CD4-positive, alpha-beta T cell treated with Interleukin-17A for 4 hours (primary cell): Measurements from ENCODE around the gene SNRPA.
A peak's percentile ranks its signal among the peaks of the same experiment; 100 is the strongest.
"Not testable (repeated sequence)": the region's sequence is repeated elsewhere in the genome, so short reads cannot be mapped to it uniquely, and the experiment has no call there.

ENCODE experiments used
- DNase-seq: peaks from one replicate; pipeline ENCODE4 v3.0.0-alpha.2; 2020; ENCODE audit warnings: mixed read lengths

The SNRPA gene

DNA sequence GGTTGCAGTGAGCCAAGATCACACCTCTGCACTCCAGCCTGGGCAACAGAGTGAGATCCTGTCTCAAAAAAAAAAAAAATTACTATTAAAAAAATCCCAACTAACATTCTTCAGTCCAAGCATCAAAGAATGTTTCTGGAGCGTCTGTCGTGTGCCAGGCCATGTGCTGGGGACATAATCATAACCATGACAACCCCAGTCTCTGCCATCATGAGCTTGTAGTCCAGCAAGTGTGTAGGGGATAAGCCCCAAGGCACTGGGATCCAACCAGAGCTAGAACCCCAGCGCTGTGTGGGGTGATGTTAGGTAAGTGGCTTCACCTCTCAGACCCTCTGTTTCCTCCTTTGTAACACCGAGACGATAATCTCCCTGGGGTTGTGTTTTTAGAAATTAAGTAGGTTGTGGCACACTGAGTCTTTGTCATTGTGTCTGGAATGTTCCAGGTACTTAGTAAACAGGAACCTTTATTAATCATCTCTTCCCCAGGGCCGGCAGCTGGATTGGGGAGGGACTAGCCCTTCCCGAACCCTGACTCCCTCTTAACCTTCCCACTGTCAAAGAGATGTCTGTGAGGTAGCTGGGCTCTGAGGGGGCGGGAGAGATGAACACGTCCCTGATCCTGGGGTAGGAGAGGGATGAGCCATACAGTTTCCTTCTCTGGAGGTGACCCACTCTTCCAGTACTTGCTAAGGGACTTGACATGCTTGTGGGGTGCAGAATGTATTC lies 28.9 kb upstream of the SNRPA start:
- DNase-seq, result no peak

DNA sequence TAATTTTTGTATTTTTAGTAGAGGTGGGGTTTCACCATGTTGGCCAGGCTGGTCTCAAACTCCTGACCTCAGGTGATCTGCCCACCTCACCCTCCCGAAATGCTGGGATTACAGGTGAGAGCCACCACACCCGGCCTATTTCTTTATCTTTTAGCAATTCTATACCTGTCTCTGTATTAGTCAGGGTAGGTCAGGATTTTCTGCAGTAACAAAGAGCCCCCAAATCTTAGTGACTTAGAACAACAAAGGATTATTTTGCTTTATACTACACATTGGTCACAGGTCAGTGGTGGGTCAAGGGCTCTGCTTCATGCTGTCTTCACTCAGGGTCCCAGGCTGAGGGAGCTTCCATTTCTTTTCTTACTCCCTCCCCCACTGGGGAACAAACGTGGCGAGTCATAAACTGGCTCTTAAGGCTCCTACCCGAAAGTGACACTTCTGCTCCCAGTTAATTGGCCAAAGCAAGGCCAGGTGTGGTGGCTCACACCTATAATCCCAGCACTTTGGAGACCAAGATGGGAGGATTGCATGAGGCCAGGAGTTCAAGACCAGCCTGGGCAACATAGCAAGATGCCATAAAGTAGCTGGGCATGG lies 27.2 kb upstream of the SNRPA start:
- no peak for DNase-seq

DNA sequence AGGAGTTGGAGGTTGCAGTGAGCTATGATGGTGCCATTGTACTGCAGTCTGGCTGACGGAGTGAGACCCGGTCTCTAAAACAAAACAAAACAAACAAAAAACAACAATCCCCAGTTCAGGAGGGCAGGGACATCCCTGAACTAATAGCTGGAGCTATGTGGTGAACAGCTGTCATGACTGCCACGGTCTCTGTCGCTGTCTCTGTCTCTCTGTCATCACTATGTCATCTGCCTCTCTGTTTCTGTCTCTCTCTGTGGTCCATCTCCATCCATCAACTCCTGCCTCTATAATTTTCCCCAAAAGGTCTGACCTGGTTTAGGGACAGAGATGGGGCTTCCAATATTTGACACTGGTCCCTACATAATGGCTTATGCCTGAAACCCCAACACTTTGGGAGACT lies 26.7 kb upstream of the SNRPA start:
- no peak for DNase-seq

DNA sequence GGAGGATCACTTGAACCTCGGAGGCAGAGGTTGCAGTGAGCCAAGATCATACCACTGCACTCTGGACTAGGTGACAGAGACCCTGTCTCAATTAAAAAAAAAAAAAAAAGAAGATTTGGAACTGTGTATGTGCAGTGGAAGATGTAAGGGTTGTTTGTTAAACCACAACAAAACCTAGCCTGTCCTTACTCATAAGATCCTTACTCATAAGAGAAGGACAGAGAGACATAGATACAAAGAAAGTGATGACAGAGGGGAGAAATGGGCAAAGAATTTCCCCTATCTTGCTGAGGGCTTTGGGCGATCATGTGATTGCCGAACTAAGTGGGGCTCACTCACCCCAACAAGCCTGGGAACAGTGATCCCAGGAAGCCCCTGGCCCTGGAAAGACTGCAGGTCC lies 26.1 kb upstream of the SNRPA start:
- DNase-seq, result no peak

DNA sequence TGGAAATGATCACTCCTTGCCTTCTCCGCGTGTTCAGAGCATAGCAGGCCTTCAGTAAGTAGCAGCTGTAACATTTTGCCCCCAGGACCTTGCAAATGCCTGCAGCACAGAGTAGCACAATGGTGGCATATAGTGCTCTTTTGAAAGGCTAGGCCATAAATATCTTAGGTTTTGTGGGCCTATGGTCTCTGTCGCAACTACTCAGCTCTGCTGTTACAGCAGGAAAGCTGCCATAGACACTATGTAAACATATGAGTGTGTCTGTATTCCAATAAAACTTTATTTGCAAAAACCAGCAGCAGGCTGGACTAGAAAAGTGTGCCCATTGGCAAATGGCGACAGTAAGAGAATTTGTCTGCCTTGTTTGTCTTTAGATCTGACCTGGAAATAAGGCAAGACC lies 24.7 kb upstream of the SNRPA start:
- DNase-seq, result no peak

DNA sequence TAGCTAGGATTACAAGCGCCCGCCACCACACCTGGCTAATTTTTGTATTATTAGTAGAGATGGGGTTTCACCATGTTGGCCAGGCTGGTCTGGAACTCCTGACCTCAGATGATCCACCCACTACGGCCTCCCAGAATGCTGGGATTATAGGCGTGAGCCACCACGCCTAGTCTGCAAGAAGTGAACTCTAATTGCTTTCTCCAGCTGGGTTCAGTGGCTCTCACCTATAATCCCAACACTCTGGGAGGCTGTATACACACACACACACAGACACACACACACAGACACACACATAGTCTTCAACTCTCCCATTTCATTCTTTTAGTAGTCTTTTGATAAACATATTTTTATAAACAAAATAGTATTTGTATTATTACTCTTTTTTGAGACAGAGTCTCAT lies 20.9 kb upstream of the SNRPA start:
- DNase-seq, result not testable (repeated sequence)

DNA sequence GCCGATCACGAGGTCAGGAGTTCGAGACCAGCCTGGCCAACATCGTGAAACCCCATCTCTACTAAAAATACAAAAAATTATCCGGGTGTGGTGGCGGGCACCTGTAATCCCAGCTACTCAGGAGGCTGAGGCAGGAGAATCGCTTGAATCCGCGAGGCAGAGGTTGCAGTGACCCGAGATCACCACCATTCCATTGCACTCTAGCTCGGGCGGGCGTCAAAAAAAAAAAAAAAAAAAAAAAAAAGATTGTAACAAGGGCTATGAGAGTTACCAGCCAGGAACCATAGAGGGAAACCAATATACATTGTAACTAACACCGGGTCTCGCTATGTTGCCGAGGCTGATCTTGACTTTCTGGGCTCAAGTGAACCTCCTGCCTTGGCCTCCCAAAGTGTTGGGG lies 18.7 kb upstream of the SNRPA start:
- not testable (repeated sequence) for DNase-seq

DNA sequence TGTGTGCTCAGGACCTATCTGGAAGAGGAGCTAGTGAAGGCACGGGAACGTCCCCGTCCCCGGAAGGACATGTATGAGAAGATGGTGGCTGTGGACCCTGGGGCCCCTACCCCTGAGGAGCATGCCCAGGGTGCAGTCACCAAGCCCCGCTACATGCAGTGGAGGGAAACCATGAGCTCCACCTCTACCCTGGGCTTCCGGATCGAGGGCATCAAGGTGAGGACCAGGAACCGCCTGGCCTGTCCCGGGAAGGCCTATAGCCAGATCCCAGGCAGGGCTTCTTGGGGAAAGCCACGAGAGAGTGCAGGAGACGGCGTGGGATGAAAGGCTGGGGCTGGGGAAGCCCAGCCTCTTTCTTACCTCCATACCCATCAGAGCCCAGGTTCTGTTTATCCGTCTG lies 17.9 kb upstream of the SNRPA start:
- no peak for DNase-seq

DNA sequence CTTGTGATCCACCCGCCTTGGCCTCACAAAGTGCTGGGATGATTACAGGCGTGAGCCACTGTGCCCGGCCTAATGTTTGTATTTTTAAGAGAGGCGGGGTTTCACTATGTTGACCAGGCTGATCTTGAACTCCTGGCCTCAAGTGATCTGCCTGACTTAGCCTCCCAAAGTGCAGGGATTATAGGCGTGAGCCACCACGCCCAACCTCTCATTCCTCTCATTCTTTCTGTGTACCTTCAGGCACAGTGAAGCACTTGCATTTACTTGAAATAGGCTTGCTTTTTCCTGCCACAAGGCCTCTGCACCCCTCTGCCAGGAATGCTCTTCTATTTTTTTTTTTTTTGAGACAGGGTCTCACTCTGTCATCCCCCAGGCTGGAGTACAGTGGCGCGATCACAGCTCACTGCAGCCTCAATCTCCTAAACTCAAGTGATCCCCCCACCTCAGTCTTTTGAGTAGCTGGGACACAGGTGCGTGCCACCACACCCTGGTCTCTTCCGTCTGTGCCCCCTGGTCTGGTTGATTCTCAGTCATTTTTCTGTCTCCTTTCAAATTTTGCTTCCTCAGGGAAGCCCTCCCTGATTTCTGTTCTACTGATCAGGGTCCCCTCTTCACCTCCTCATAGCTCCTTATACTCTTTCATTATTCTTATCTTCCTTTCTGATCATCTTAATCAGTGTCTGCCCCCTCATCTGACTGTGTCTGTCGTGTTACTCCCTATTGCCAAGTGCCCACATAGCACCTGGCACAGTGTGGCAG lies 15.8 kb upstream of the SNRPA start:
- no peak for DNase-seq

DNA sequence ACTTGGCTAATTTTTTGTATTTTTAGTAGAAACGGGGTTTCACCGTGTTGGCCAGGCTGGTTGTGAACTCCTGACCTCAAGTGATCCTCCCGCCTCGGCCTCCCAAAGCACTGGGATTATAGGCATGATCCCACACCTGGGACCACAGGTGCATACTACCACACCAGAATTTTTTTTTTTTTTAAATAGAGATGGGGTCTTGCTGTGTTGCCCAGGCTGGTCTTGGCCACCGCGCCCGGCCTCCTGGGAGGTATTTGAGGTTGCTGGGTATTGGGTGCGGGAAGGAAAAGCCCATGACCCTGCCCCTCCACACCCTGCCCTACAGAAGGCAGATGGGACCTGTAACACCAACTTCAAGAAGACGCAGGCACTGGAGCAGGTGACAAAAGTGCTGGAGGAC lies 14.3 kb upstream of the SNRPA start:
- DNase-seq, result no peak

DNA sequence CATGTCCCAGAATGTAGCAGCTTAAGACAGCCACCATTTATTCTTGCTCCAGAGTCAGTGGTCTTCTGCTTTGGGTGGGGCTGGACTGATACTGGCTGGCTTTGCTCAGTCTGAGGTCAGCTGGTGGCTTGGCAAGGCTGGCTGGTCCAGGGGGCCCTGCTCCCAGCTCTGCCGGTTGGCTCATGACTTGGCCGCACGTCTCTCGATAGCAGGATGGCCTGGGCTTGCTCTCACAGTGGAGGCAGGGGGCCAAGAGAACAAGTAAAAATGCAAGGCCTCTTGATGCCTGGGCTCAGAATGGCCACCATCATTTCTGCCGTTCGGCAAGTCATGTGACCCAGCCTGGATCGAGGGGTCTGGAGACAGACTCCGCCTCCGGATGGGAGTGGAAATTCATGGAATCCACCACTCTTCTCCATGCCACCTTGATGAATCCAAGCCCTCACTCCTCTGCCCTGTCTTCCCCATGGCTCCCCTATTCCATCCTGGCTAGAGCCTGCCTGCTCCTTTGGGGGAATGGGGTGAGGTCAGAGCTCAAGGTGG lies 13.8 kb upstream of the SNRPA start:
- DNase-seq, result no peak

DNA sequence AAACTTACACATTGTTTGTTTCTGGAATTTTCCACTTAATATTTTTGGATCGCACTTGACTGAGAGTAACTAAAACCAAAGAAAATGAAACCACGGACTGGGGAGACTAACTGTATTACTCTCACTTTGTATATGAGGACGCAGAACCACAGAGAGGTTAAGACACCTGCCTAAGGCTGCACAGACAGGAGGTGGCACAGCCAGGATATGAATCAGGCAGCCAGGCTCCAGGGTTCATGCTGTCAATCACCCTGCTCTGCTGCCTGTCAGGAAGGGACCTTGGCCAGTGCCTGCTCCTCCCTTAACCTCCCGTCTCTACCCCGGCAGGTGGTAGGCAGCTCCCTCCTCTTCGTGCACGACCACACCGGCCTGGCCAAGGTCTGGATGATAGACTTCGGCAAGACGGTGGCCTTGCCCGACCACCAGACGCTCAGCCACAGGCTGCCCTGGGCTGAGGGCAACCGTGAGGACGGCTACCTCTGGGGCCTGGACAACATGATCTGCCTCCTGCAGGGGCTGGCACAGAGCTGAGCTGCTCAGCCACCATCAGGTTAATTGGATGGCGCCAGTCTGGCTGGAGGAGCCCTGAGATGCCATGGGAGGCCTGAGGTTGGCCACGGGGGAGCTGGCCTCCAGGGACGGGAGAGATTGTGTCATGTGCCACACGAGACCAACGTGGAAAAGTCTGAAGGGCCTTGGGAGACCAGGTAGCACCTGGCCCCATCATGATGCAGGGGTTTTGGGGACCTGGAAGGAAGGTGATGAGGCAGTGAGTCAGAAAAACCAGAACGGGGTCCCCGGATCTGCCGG lies 11.8 kb upstream of the SNRPA start:
- DNase-seq, result no peak

DNA sequence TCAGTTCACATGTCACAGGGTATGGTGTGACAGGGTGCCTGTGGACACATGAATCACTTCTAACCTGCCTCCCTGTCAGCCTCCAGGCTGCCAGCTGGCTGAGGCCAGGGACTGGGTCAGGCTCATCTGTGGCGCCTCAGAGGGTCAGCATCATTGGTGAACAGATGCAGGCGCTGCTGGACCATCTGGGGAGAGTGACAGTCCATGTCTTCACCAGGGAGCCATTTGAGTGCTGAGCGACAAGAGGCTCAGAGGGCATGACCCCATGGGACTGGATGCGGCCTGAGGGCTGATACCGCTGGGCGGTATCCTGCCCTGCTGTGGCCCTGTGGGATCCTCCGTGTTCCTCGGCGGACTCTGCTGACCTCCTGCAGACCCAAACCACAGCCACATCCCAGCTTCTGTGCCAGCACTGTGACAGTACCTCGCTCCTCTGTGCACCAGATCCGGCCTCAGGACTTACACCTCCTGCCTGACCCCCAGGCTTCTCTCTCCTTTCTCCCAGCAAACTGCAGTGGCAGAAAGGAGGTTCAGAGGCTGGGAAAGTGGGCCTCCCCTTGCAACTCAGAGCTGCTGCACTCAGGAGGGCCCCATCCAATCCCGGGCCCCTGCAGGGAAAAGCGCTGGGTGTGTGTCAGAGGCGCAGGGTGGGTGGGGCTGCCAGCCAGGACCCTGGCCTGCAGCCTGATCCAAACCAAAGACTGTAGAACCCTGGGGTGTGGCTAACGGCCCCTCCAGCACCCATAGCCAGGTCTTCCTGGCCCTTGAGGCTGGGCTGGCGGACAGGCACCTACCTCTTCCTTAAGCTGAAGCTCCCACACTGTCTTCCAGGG lies 10.9 kb upstream of the SNRPA start:
- no peak for DNase-seq

DNA sequence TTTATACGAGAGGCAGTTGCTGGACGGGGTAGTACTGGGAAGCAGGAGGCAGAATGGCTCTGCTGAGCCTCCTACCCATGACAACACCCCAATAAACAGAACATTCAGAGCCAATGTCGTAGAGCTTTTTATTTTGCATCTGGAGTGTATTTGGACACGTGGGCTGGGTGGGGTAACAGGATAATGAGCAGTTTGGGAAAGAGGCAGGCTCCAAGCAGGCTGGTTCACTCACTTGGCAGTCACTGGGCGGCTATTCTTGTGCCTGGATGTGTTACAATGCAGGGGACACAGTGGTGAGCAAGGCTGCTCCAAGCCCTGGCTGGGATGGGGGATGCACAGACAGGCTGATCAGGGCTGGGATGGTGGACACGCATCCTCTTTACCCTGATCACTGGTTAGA lies 10.3 kb upstream of the SNRPA start:
- DNase-seq, result no peak

DNA sequence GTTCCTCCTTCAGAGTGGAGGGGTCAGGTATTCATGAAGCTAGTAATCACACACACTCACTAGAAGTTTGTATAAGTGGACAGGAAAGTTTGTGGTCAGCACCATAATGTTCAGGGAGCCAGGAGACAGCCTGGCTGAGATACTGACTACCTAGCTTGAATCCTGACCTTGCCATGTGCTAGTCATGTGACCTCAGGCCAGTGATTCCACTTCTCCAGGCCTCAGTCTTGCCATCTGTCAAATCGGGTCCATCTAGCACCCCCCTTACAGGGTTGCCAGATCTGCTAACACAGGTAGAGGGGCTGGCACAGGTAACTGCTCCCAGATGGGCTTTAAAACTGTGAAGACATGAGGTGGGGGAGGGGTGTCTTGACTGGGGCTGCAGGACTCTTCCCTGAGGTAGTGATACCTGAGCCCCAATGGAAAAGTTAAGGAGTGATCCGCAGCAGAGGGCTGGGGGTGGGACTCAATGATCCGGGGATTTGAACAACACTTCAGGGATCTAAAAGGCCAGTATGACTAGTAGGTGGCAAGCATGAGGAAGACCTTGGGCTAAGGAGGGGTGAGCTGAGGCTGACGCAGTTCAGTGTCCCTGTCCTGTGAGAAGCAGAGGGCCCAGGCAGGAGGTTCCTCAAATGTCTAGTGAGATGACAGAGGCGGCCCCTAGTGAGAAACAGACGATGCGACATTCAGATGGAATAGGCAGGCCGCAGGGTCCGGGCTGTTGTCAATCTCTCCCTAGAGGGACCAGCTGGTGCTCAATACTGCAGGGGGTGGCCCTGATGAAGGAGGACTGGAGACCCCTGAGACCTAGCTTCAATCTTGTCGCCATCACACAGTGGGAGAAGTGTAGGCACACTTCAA lies 9.2 kb upstream of the SNRPA start:
- no peak for DNase-seq

DNA sequence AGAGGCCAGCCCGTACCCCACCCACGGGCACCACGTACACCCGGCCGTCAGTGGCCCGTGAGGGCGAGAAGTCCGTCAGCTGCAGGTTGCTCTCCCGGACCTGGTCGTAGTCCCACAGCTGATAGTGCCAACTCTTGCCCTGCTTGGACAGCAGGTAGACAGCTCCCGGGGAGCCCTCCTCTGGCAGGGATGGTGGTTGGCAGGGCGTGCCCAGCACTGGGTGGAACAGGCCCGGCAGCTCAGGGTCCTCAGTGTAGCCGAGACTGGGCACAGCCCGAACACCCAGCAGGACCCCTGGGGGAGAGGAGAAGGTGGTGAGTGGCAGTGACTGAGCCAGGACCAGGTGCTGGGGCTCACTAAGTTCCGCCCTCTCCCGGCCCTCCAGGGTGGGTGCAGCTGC lies 8.5 kb upstream of the SNRPA start:
- no peak for DNase-seq

DNA sequence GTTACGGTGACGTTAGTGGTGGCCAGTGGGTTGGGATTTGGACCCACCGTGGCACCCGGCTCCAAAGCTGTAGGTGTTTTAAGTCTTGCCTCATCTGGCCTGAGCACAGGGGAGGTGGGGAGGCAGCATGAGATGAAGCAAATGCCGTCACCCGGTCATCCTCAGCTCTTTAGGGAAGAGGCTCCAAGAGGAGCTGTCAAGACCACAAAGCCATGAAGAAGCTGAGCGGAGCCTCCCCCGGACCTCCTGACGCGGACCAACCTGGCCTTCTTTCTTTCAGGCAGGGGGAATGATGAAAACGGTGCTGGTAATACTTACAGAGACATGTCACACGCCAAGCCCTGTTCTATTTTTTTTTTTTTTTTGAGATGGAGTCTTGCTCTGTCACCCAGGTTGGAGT lies 8.1 kb upstream of the SNRPA start:
- no peak for DNase-seq

DNA sequence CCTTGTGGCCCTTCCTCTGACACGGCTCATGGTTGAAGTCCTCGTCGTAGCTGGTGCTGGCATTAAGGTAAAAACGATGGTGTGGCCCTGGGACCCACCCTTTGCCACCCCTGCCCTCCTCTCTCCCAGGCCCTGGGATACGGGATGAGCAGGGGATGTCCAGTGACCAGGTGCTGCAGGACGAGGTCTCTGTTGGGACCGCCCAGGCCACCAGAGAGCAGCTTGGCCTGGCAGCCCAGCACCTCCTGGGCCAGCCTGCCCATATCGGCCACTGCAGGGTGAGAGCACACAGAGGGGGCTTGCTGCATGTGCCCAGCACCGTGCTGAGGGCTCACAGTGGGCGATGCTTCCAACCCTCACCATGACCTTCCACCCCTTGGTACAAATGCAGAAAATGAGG lies 7.1 kb upstream of the SNRPA start:
- DNase-seq, result no peak

DNA sequence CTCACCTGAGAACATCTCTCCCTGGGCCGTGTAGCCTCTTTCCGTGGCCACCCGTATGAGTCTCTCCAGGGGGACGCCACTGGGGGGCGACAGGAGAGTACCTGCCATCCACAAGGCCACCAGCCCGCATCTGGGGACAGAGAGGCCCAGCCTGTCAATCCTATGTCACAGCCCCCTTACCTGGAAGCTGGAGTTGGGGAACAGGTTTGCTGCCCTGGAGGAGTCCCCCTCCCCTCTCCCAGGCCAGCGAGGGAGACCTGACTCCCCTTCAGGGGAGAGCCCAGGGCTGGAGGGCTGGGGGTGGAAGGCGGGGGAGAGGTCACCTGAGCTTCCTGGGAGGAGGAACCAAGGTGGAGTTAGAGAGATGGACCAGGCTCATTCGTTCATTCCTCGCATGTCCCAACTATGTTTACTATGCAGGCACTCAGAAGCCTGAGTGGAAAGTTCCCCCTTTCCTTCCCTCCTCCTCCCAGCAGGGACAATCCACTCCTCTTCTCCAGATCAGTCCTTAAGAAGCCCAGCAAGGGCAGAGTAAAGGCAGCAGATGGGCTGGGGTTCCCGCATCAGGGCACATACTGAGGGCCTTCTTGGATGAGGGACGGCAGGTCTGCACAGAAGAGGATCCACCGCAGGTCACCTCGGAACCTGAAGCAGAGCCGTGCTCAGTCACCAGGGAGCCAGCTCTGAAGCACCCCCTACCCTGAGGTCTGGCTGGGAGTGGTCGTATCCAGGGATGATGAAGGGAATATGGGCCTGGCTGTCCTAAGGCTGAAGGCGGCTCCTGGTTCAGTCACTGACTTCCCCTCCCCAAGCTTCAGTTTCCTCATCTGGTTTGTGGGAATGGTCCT lies 6.2 kb upstream of the SNRPA start:
- peak; percentile 49 for DNase-seq

DNA sequence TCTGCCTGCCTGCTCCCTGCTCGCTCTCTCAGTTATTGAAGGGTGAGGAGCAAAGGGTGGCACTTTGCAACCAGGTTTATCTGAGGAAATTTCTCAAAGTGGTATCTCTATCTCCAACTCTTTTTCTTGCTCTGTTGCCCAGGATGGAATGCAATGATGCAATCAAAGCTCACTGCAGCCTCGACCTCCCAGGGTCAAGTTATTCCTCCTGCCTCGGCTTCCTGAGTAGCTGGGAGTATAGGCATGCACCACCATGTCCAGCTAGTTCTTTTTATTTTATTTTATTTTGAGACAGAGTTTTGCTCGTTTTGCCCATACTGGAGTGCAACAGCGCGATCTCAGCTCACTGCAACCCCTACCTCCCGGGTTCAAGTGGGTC lies 5.6 kb upstream of the SNRPA start:
- no peak for DNase-seq
